GM12878 (cell line): ENCODE data around the gene CCSER1. TPM values are rescaled to one million over a fixed set of nuclear protein-coding genes. Genes with fewer than 3 reads are reported as not detected.

ENCODE experiments used
- ATAC-seq: fragments of 200-7000 bp; cut with Tn5 transposase; 3 replicates; pipeline ENCODE4 v1.9.1; 2020; ENCODE audit warnings: mild to moderate bottlenecking, moderate library complexity
- BruUV-seq: library from RNA; stranded (reverse); fragments of 400-500 nt; replicated peaks from 2 replicates; lab custom pipeline; 2021; lab: Mats Ljungman, UMichigan
- CTCF ChIA-PET: fragments of 300-600 bp; sonication (Branson Sonifier 250); formaldehyde crosslinking; extraction: SDS; loops from one replicate; lab custom pipeline; 2021; ENCODE audit warnings: inconsistent platforms; lab: Yijun Ruan, JAX
- POLR2A ChIA-PET: fragments of 350-600 bp; formaldehyde crosslinking; extraction: SDS; loops from one replicate; lab custom pipeline; 2021; ENCODE audit warnings: inconsistent platforms; lab: Charles Lee
- RAD21 ChIA-PET: fragments of 300-600 bp; sonication (Branson Sonifier 250); formaldehyde crosslinking; loops from one replicate; lab custom pipeline; 2023; ENCODE audit warnings: antibody characterized with exemption; ENCODE audit not compliant: unreplicated experiment; lab: Charles Lee
- SMC1A ChIA-PET: fragments of 300-600 bp; sonication (Branson Sonifier 250); formaldehyde crosslinking; loops from one replicate; lab custom pipeline; 2023; ENCODE audit not compliant: unreplicated experiment, uncharacterized antibody; lab: Charles Lee
- DNase-seq: peaks from one replicate; pipeline ENCODE4 v3.0.0-alpha.2; 2011; ENCODE audit warnings: low read depth, low spot score
- FAIRE-seq: peaks from 3 replicates; lab custom pipeline; 2011; peaks lifted over from hg19 to GRCh38; lab: Jason Lieb, UNC
- H2AFZ ChIP-seq: 2 replicates; pipeline ENCODE4 v1.6.0; 2011; ENCODE audit warnings: low read depth, low read length, control low read depth; ENCODE audit not compliant: control insufficient read depth
- H3K27ac ChIP-seq: 2 replicates; pipeline ENCODE4 v1.5.1; 2011; ENCODE audit warnings: control low read depth; ENCODE audit not compliant: control insufficient read depth, insufficient read depth
- H3K27me3 ChIP-seq, 2 experiments: replicated peaks in 1 of 2; 2 replicates each; pipeline versions ENCODE4 v1.6.0 to v1.6.1; 2011; ENCODE audit warnings: low read length in 1 of 2; ENCODE audit not compliant: control insufficient read depth in 2 of 2, insufficient read depth in 2 of 2
- H3K36me3 ChIP-seq, 2 experiments: 2 replicates each; pipeline ENCODE4 v1.5.1; 2011; ENCODE audit warnings: low read length in 1 of 2; ENCODE audit not compliant: control insufficient read depth in 2 of 2, insufficient read depth in 2 of 2
- H3K4me1 ChIP-seq: 2 replicates; pipeline ENCODE4 v1.6.1; 2011; ENCODE audit warnings: mild to moderate bottlenecking, low read length, moderate library complexity, mixed read lengths; ENCODE audit not compliant: control insufficient read depth, insufficient read depth
- H3K4me2 ChIP-seq: 2 replicates; pipeline ENCODE4 v1.6.0; 2011; ENCODE audit warnings: control low read depth; ENCODE audit not compliant: control insufficient read depth, insufficient read depth
- H3K4me3 ChIP-seq: fragments of 200-600 bp; sonication (generic); 2 replicates; pipeline ENCODE4 v1.5.1; 2016
- H3K79me2 ChIP-seq: 2 replicates; pipeline ENCODE4 v1.6.0; 2011; ENCODE audit warnings: low read length; ENCODE audit not compliant: control insufficient read depth, insufficient read depth
- H3K9ac ChIP-seq: 2 replicates; pipeline ENCODE4 v1.8.0; 2011; ENCODE audit warnings: low read length, control low read depth, mixed read lengths; ENCODE audit not compliant: control insufficient read depth, insufficient read depth
- H3K9me3 ChIP-seq: replicated peaks from 3 replicates; pipeline ENCODE4 v1.5.1; 2011; ENCODE audit warnings: mild to moderate bottlenecking, low read length; ENCODE audit not compliant: control insufficient read depth, insufficient read depth
- H4K20me1 ChIP-seq: 2 replicates; pipeline ENCODE4 v1.6.0; 2011; ENCODE audit not compliant: control insufficient read depth, insufficient read depth
- IKZF1 ChIP-seq: fragments of 450-650 bp; conservative IDR thresholded peaks from 2 replicates; pipeline ENCODE4 v1.6.1; 2017; ENCODE audit warnings: antibody characterized with exemption, mild to moderate bottlenecking
- PBX3 ChIP-seq: IDR thresholded peaks from 2 replicates; pipeline ENCODE4 v1.6.1; 2011; ENCODE audit warnings: mild to moderate bottlenecking, low read depth, low read length, moderate library complexity; ENCODE audit not compliant: insufficient replicate concordance
- PML ChIP-seq: IDR thresholded peaks from 2 replicates; pipeline ENCODE4 v1.6.1; 2012; ENCODE audit warnings: low read length, inconsistent platforms
- RB1 ChIP-seq: fragments of 450-650 bp; formaldehyde crosslinking; IDR thresholded peaks from 2 replicates; pipeline ENCODE4 v1.6.1; 2017; ENCODE audit warnings: mild to moderate bottlenecking, borderline replicate concordance
- SIX5 ChIP-seq: IDR thresholded peaks from 2 replicates; pipeline ENCODE4 v1.6.1; 2011; ENCODE audit warnings: mild to moderate bottlenecking, low read depth, low read length, moderate library complexity; ENCODE audit not compliant: severe bottlenecking
- SMAD5 ChIP-seq: IDR thresholded peaks from 2 replicates; pipeline ENCODE4 v1.6.1; 2016; ENCODE audit warnings: antibody characterized with exemption, low read depth
- SP1 ChIP-seq: IDR thresholded peaks from one replicate; pipeline ENCODE4 v1.6.1; 2011; ENCODE audit warnings: low read depth, low read length
- SREBF2 ChIP-seq: IDR thresholded peaks from 2 replicates; pipeline ENCODE4 v1.6.1; 2012; ENCODE audit warnings: mild to moderate bottlenecking, low read length
- USF1 ChIP-seq: IDR thresholded peaks from 2 replicates; pipeline ENCODE4 v1.6.1; 2011; ENCODE audit warnings: borderline replicate concordance, low read depth, mild to moderate bottlenecking, moderate library complexity, mixed read lengths, low read length; ENCODE audit not compliant: insufficient read depth; ENCODE audit errors: extremely low read length
- ZSCAN29 ChIP-seq: fragments of 450-650 bp; IDR thresholded peaks from 2 replicates; pipeline ENCODE4 v1.6.1; 2017; ENCODE audit warnings: mild to moderate bottlenecking, moderate library complexity
- WGBS: methylation state at CpG from one replicate; pipeline ENCODE4 v1.1.6; 2016; ENCODE audit warnings: low lambda C conversion rate; ENCODE audit not compliant: insufficient replicate concordance, insufficient coverage; ENCODE audit errors: missing lambda C conversion rate; 5-methylcytosine and 5-hydroxymethylcytosine counted together
- in situ Hi-C: fragments of 300-500 bp; cut with MboI; formaldehyde crosslinking; loops from 9 replicates; pipeline ENCODE4 v1.14.3; 2018; ENCODE audit warnings: mixed read lengths
- intact Hi-C: fragments of 100-400 bp; cut with micrococcal nuclease; formaldehyde crosslinking; loops from one replicate; pipeline ENCODE4 v1.14.2; 2022; ENCODE audit not compliant: unreplicated experiment
- polyA plus RNA-seq, 11 experiments: library from polyadenylated mRNA; depleted of rRNA in 4 of 11; unstranded in 6 of 11; stranded (reverse) in 5 of 11; fragments of >200 nt; fragmentation: Nextera tagmentation in 4 of 11; fragmentation: Illumina TruSeq in 1 of 11; extraction: Ambion mirVana in 4 of 11; extraction: Trizol in 1 of 11; gene quantifications; 1 replicate in 1 of 11; 2 replicates in 10 of 11; pipeline versions ENCODE4 v1.2.1 to v1.2.3, GENCODE V29; 2011 to 2016; ENCODE audit warnings: inconsistent platforms in 2 of 11, missing spikeins in 2 of 11, low read depth in 1 of 11
- total RNA-seq, 4 experiments: library from RNA; depleted of rRNA in 3 of 4; stranded (reverse); fragments of >200 nt in 3 of 4; fragmentation: Illumina TruSeq in 1 of 4; extraction: Trizol in 1 of 4; gene quantifications; 2 replicates each; pipeline versions ENCODE4 v1.2.1 to v1.2.3, GENCODE V29; 2013 to 2021
- TF ChIP-seq, protein P1 (sequence below): fragments of 450-650 bp; IDR thresholded peaks from 2 replicates; pipeline ENCODE4 v1.6.1; 2017; ENCODE audit warnings: borderline replicate concordance
- TF ChIP-seq, protein P2 (sequence below): fragments of 450-650 bp; IDR thresholded peaks from 2 replicates; pipeline ENCODE4 v1.6.1; 2017; ENCODE audit warnings: mild to moderate bottlenecking, moderate library complexity
- TF ChIP-seq, protein P3 (sequence below): fragments of 450-650 bp; IDR thresholded peaks from 2 replicates; pipeline ENCODE4 v1.6.1; 2017; ENCODE audit warnings: mild to moderate bottlenecking, moderate library complexity

The CCSER1 gene
- total and polyA plus RNA-seq, 10 of the 15 experiments (the other 5 are each of a cell fraction or from before 2014, with no cell fraction given) = 0.22 to 2.7 (median 1.0) TPM

DNA sequence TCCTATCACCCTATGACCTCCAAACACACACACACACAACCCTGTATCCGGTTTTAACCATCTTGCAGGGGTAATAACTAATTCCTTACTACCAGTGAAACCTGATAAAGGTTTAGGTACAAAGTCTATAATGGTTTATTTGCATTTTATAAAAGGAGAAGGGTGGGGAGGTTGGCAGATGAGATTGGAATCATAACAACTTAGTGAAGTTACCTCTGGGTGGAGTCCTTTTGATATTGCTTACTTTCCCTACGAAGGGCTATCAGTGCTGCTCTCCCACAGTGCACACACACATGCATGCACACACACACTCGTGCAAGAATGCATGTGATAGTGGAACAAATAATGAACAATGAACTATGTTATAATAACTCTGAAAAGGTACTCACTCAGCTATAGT lies 56.1 kb downstream of the CCSER1 start:
- in situ Hi-C loops = no loop called here
- POLR2A ChIA-PET = no interaction called here
- FAIRE-seq (no peak), ATAC-seq (no peak), DNase-seq (no peak)
- no peaks in the 10 kb centered on the region for H3K27me3 ChIP-seq
- no peaks in the 10 kb centered on the region for H3K4me1 ChIP-seq
- BruUV-seq = no TSS peak
- H3K4me3 ChIP-seq = no peak overlapping the region
- no peaks in the 10 kb centered on the region for H4K20me1 ChIP-seq
- H3K27ac ChIP-seq = no peak overlapping the region
- 3% methylated on average over 3 of the region's 3 CpGs for WGBS
- no peaks in the 10 kb centered on the region for H3K79me2 ChIP-seq
- no peaks in the 10 kb centered on the region for H3K36me3 ChIP-seq
- CTCF ChIA-PET = no interaction called here
- H3K9ac ChIP-seq = no peak overlapping the region
- intact Hi-C loops = no loop called here
- no peak overlapping the region for H2AFZ ChIP-seq
- SMC1A ChIA-PET = interaction anchor here (1.2 kb wide), 1 partner anchor 14 kb away, joined by 3 read pairs; no protein-coding TSS in a partner anchor
- H3K9me3 ChIP-seq = no peaks in the 10 kb centered on the region
- RAD21 ChIA-PET = no interaction called here
- H3K4me2 ChIP-seq = no peak overlapping the region
- TF ChIP-seq, protein P1, sequence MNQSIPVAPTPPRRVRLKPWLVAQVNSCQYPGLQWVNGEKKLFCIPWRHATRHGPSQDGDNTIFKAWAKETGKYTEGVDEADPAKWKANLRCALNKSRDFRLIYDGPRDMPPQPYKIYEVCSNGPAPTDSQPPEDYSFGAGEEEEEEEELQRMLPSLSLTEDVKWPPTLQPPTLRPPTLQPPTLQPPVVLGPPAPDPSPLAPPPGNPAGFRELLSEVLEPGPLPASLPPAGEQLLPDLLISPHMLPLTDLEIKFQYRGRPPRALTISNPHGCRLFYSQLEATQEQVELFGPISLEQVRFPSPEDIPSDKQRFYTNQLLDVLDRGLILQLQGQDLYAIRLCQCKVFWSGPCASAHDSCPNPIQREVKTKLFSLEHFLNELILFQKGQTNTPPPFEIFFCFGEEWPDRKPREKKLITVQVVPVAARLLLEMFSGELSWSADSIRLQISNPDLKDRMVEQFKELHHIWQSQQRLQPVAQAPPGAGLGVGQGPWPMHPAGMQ = no peak
- TF ChIP-seq USF1 (no peak), SMAD5 (no peak), ZSCAN29 (no peak), SIX5 (no peak), SREBF2 (no peak), PML (no peak), RB1 (no peak), SP1 (no peak), PBX3 (no peak), IKZF1 (no peak)
- TF ChIP-seq, protein P2, sequence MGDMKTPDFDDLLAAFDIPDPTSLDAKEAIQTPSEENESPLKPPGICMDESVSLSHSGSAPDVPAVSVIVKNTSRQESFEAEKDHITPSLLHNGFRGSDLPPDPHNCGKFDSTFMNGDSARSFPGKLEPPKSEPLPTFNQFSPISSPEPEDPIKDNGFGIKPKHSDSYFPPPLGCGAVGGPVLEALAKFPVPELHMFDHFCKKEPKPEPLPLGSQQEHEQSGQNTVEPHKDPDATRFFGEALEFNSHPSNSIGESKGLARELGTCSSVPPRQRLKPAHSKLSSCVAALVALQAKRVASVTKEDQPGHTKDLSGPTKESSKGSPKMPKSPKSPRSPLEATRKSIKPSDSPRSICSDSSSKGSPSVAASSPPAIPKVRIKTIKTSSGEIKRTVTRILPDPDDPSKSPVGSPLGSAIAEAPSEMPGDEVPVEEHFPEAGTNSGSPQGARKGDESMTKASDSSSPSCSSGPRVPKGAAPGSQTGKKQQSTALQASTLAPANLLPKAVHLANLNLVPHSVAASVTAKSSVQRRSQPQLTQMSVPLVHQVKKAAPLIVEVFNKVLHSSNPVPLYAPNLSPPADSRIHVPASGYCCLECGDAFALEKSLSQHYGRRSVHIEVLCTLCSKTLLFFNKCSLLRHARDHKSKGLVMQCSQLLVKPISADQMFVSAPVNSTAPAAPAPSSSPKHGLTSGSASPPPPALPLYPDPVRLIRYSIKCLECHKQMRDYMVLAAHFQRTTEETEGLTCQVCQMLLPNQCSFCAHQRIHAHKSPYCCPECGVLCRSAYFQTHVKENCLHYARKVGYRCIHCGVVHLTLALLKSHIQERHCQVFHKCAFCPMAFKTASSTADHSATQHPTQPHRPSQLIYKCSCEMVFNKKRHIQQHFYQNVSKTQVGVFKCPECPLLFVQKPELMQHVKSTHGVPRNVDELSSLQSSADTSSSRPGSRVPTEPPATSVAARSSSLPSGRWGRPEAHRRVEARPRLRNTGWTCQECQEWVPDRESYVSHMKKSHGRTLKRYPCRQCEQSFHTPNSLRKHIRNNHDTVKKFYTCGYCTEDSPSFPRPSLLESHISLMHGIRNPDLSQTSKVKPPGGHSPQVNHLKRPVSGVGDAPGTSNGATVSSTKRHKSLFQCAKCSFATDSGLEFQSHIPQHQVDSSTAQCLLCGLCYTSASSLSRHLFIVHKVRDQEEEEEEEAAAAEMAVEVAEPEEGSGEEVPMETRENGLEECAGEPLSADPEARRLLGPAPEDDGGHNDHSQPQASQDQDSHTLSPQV = no peak
- TF ChIP-seq, protein P3, sequence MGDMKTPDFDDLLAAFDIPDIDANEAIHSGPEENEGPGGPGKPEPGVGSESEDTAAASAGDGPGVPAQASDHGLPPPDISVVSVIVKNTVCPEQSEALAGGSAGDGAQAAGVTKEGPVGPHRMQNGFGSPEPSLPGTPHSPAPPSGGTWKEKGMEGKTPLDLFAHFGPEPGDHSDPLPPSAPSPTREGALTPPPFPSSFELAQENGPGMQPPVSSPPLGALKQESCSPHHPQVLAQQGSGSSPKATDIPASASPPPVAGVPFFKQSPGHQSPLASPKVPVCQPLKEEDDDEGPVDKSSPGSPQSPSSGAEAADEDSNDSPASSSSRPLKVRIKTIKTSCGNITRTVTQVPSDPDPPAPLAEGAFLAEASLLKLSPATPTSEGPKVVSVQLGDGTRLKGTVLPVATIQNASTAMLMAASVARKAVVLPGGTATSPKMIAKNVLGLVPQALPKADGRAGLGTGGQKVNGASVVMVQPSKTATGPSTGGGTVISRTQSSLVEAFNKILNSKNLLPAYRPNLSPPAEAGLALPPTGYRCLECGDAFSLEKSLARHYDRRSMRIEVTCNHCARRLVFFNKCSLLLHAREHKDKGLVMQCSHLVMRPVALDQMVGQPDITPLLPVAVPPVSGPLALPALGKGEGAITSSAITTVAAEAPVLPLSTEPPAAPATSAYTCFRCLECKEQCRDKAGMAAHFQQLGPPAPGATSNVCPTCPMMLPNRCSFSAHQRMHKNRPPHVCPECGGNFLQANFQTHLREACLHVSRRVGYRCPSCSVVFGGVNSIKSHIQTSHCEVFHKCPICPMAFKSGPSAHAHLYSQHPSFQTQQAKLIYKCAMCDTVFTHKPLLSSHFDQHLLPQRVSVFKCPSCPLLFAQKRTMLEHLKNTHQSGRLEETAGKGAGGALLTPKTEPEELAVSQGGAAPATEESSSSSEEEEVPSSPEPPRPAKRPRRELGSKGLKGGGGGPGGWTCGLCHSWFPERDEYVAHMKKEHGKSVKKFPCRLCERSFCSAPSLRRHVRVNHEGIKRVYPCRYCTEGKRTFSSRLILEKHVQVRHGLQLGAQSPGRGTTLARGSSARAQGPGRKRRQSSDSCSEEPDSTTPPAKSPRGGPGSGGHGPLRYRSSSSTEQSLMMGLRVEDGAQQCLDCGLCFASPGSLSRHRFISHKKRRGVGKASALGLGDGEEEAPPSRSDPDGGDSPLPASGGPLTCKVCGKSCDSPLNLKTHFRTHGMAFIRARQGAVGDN = no peak
